Adrenal gland (tissue), 12 donors: ENCODE data around the gene TFE3. TPM values are rescaled to one million over a fixed set of nuclear protein-coding genes. Genes with fewer than 3 reads are reported as not detected.

ENCODE experiments used
- DNase-seq, 7 donors: peaks; one replicate each; pipeline ENCODE4 v3.0.0-alpha.2; 2019 to 2020
- H3K27ac ChIP-seq, 5 donors: fragments of 200-600 bp; sonication (generic) in 4 of 5; 1 replicate in 3 of 5; 2 replicates in 2 of 5; pipeline versions ENCODE4 v1.5.1 to v1.8.0; 2016 to 2020; ENCODE audit warnings: mild to moderate bottlenecking in 1 of 5
- H3K27me3 ChIP-seq: fragments of 200-600 bp; 2 replicates; pipeline ENCODE4 v1.8.0; 2021
- H3K36me3 ChIP-seq, 2 donors: fragments of 200-600 bp; replicated peaks in 1 of 2; 1 replicate in 1 of 2; 2 replicates in 1 of 2; pipeline versions ENCODE4 v1.5.1 to v1.8.0; 2018 to 2022
- H3K4me1 ChIP-seq, 2 donors: fragments of 200-600 bp; replicated peaks in 1 of 2; 1 replicate in 1 of 2; 2 replicates in 1 of 2; pipeline versions ENCODE4 v1.5.1 to v1.8.0; 2018 to 2021
- H3K4me3 ChIP-seq, 4 donors: fragments of 200-600 bp; sonication (generic) in 3 of 4; one replicate each; pipeline ENCODE4 v1.5.1; 2016 to 2018
- H3K9me3 ChIP-seq, 3 donors: fragments of 200-600 bp; sonication (generic) in 1 of 3; replicated peaks in 1 of 3; 1 replicate in 2 of 3; 2 replicates in 1 of 3; pipeline versions ENCODE4 v1.5.1 to v1.8.0; 2016 to 2021
- CTCF ChIP-seq, 6 experiments: fragments of 450-650 bp in 4 of 6; fragments of 200-600 bp in 2 of 6; sonication (generic) in 1 of 6; IDR thresholded peaks; 1 replicate in 5 of 6; 2 replicates in 1 of 6; pipeline versions ENCODE4 v1.5.1 to v1.8.0; 2016 to 2021; ENCODE audit warnings: antibody characterized with exemption in 6 of 6, mild to moderate bottlenecking in 2 of 6, moderate library complexity in 1 of 6
- POLR2A ChIP-seq, 2 donors: fragments of 450-650 bp; IDR thresholded peaks; one replicate each; pipeline ENCODE4 v1.6.1; 2017; ENCODE audit warnings: antibody characterized with exemption in 2 of 2, mild to moderate bottlenecking in 2 of 2, moderate library complexity in 1 of 2
- WGBS, 4 donors: extraction: QIAGEN DNeasy Blood & Tissue Kit in 2 of 4; methylation state at CpG; one replicate each; pipeline versions ENCODE4 v1.1.5 to v1.1.7; 2013 to 2017; 5-methylcytosine and 5-hydroxymethylcytosine counted together
- intact Hi-C, 2 donors: fragments of 100-400 bp; cut with DNase I; formaldehyde crosslinking; loops; one replicate each; pipeline versions ENCODE4 v1.14.1 to v1.15.0; 2022 to 2023
- polyA plus RNA-seq, 3 donors: library from polyadenylated mRNA; stranded (reverse); fragments of 200-250 nt in 2 of 3; fragments of 350-450 nt in 1 of 3; fragmentation: Illumina TruSeq in 1 of 3; extraction: RNeasy Lipid Tissue Mini Kit (QIAGEN cat#74804) in 1 of 3; gene quantifications; one replicate each; pipeline ENCODE4 v1.2.3, GENCODE V29; 2013 to 2014
- total RNA-seq, 9 donors: library from RNA; depleted of rRNA in 4 of 9; stranded (reverse); fragments of >200 nt in 4 of 9; fragments of 120-200 nt in 1 of 9; fragmentation: NEBNext Ultra II Directional in 1 of 9; extraction: Animal tissue kit (Norgen Biotek cat#: 25700) in 1 of 9; gene quantifications; one replicate each; pipeline versions ENCODE4 v1.1.0 to v1.2.4, GENCODE V29; 2013 to 2023
- donor health status: healthy with polysubstance abuse.
- donor health status: Bipolar disorder and iron deficiency.
- donor health status: DM: yes; HTN: yes; CAD: no.
- donor health status: DM: no; HTN: no; CAD: no.
- donor health status: DM: no; HTN: no; CAD: no.
- donor health status: DM: yes; HTN: yes; CAD: no.

Gene TFE3
- total and polyA plus RNA-seq, 12 donors, result 32.7 to 168 (median 88.4) TPM

GRCh38 chrX:49003696-49004095 is 39.5 kb downstream of the TFE3 start:
- Histone ChIP-seq H3K36me3 (peaks cover 0 to 4% of the 10 kb centered on the region in 2 donors), H3K27me3 (no peaks in the 10 kb centered on the region), H3K9me3 (no peaks in the 10 kb centered on the region), H3K4me3 (no peak overlapping the region), H3K4me1 (no peaks in the 10 kb centered on the region), H3K27ac (no peak overlapping the region)
- no peak for DNase-seq
- intact Hi-C loops, result no loop called here
- no peak for TF ChIP-seq POLR2A (IDR thresholded peaks at IDR 0.05)
- no peak for TF ChIP-seq CTCF (IDR thresholded peaks at IDR 0.05)
- 79 to 85% (median 85%) methylated on average over 5 of the region's 5 CpGs for WGBS, 4 donors

GRCh38 chrX:49002091-49002935 is 40.8 kb downstream of the TFE3 start, which contains the start of gene GRIPAP1:
GRIPAP1 (minus strand) TSS chrX:49002264; CDS start chrX:49002229, 35 bp downstream.
- Histone ChIP-seq H3K27ac (peak within 1 kb of the TSS; percentile 55 to 95 (median 82)), H3K9me3 (no peaks in the 10 kb centered on the region), H3K27me3 (no peaks in the 10 kb centered on the region), H3K4me3 (peak within 1 kb of the TSS in 3 of 4 donors; percentile 49 to 69 (median 63)), H3K36me3 (peaks cover 0 to 12% of the 10 kb centered on the region in 2 donors), H3K4me1 (no peaks in the 10 kb centered on the region)
- TF ChIP-seq CTCF (IDR thresholded peaks at IDR 0.05) (no peak), POLR2A (IDR thresholded peaks at IDR 0.05) (peak; percentile 41 to 71)
- intact Hi-C loops, result no loop called here
- whole genome bisulfite sequencing, 4 donors, result 1 to 33% (median 15%) methylated on average over 27 to 38 of the region's 38 CpGs
- DNase-seq, result peak; percentile 69 to 82 (median 75)

DNA sequence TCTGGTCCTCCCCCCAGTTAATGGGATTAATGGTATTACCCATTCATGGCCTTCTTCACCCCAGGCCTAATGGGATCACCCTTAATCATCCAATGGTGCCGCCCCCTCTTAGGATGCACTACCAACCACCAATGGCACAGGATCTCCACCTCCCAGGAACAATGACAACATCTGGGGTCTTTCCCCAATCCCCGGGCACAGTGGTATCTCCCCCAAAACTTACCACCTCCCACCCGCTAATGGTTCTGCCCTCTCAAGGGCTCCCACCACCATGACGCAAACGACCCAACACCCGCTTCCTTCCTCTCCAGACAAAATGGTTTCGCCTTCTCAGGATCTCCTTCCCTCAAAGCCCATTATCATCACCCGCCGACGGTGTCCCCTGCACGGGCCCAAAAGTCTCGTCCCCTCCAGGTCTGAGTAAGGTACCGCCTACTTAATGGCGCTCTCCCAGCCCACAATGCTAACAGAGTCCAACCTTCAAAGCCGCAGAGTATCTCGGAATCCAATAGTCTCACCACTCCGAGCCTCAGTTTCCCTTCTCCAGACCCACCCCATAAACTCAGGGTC is 41.6 kb downstream of the TFE3 start:
- Histone ChIP-seq H3K4me1 (no peaks in the 10 kb centered on the region), H3K27me3 (no peaks in the 10 kb centered on the region), H3K27ac (peak overlapping the region; percentile 55 to 95 (median 82)), H3K4me3 (peak overlapping the region in 3 of 4 donors; percentile 49 to 69 (median 63)), H3K36me3 (peaks cover 0 to 12% of the 10 kb centered on the region in 2 donors), H3K9me3 (no peaks in the 10 kb centered on the region)
- 2 to 54% (median 25%) methylated on average over 4 to 17 of the region's 17 CpGs for WGBS, 4 donors
- TF ChIP-seq POLR2A (IDR thresholded peaks at IDR 0.05) (no peak), CTCF (IDR thresholded peaks at IDR 0.05) (no peak)
- peak in 6 of 7 donors; percentile 21 to 58 (median 36) for DNase-seq
- intact Hi-C loops, result no loop called here

- intact Hi-C loops, result no loop called here
- H3K27ac ChIP-seq, result no peak overlapping the region
- DNase-seq, result peak in 1 of 7 donors; percentile 7
- WGBS, 4 donors, result 69 to 90% (median 77%) methylated on average over 4 of the region's 4 CpGs
- H3K36me3 ChIP-seq, result peaks cover 0 to 12% of the 10 kb centered on the region in 2 donors
- H3K9me3 ChIP-seq, result no peaks in the 10 kb centered on the region
- no peaks in the 10 kb centered on the region for H3K27me3 ChIP-seq
- no peak overlapping the region for H3K4me3 ChIP-seq
- H3K4me1 ChIP-seq, result no peaks in the 10 kb centered on the region
- TF ChIP-seq CTCF (IDR thresholded peaks at IDR 0.05) (no peak), POLR2A (IDR thresholded peaks at IDR 0.05) (no peak)
Observed at GRCh38 chrX:49000636-49001035, 42.5 kb downstream of the TFE3 start.
